Tibial artery (tissue), 4 donors: ENCODE measurements around the gene HCRTR1.

ENCODE experiments used
- DNase-seq, 2 donors: peaks; one replicate each; pipeline ENCODE4 v3.0.0-alpha.2; 2019
- H3K27ac ChIP-seq, 2 donors: fragments of 200-600 bp; sonication (generic) in 1 of 2; 1 replicate in 1 of 2; 2 replicates in 1 of 2; pipeline ENCODE4 v1.5.1; 2018 to 2019; ENCODE audit warnings: mild to moderate bottlenecking in 1 of 2
- H3K27me3 ChIP-seq, 2 donors: fragments of 200-600 bp; sonication (generic) in 1 of 2; one replicate each; pipeline versions ENCODE4 v1.5.1 to v1.6.0; 2016 to 2019
- H3K36me3 ChIP-seq, 3 donors: fragments of 200-600 bp; sonication (generic) in 2 of 3; one replicate each; pipeline ENCODE4 v1.5.1; 2016 to 2019; ENCODE audit warnings: mild to moderate bottlenecking in 2 of 3
- H3K4me1 ChIP-seq, 4 donors: fragments of 200-600 bp; sonication (generic) in 2 of 4; 1 replicate in 3 of 4; 2 replicates in 1 of 4; pipeline ENCODE4 v1.5.1; 2016 to 2019
- H3K4me3 ChIP-seq, 2 donors: fragments of 200-600 bp; sonication (generic) in 1 of 2; 1 replicate in 1 of 2; 2 replicates in 1 of 2; pipeline ENCODE4 v1.5.1; 2018 to 2019; ENCODE audit warnings: mild to moderate bottlenecking in 2 of 2
- H3K9me3 ChIP-seq, 3 donors: fragments of 200-600 bp; sonication (generic) in 1 of 3; one replicate each; pipeline ENCODE4 v1.5.1; 2016 to 2019
- intact Hi-C: fragments of 100-400 bp; cut with DNase I; formaldehyde crosslinking; loops from one replicate; pipeline ENCODE4 v1.15.0; 2023; ENCODE audit warnings: low total_unique reads
- TF ChIP-seq, protein P1 (sequence below), 2 experiments: fragments of 200-600 bp in 1 of 2; fragments of 450-650 bp in 1 of 2; IDR thresholded peaks; one replicate each; pipeline ENCODE4 v1.5.1; 2017 to 2019; ENCODE audit warnings: antibody characterized with exemption in 2 of 2, mild to moderate bottlenecking in 1 of 2, moderate library complexity in 1 of 2

The HCRTR1 gene

DNA sequence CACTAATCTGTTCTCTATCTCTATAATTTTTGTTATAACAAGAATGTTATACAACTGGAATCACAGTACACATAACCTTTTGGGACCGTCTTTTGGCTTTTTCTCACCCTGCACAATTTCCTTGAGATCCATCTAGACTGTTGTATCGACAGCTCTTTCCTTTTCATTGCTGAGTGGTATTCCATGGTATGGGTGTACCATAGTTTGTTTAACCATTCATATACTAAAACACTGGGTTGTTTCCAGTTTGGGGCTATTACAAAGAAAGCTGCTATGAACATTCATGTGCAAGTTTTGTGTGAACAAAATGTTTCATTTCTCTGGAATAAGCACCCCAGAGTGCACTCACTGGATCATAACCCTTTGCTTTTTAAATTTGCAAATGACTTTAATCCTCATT, 15.4 kb upstream of the HCRTR1 start:
- TF ChIP-seq, protein P1, sequence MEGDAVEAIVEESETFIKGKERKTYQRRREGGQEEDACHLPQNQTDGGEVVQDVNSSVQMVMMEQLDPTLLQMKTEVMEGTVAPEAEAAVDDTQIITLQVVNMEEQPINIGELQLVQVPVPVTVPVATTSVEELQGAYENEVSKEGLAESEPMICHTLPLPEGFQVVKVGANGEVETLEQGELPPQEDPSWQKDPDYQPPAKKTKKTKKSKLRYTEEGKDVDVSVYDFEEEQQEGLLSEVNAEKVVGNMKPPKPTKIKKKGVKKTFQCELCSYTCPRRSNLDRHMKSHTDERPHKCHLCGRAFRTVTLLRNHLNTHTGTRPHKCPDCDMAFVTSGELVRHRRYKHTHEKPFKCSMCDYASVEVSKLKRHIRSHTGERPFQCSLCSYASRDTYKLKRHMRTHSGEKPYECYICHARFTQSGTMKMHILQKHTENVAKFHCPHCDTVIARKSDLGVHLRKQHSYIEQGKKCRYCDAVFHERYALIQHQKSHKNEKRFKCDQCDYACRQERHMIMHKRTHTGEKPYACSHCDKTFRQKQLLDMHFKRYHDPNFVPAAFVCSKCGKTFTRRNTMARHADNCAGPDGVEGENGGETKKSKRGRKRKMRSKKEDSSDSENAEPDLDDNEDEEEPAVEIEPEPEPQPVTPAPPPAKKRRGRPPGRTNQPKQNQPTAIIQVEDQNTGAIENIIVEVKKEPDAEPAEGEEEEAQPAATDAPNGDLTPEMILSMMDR (IDR thresholded peaks at IDR 0.05) = no peak

DNA sequence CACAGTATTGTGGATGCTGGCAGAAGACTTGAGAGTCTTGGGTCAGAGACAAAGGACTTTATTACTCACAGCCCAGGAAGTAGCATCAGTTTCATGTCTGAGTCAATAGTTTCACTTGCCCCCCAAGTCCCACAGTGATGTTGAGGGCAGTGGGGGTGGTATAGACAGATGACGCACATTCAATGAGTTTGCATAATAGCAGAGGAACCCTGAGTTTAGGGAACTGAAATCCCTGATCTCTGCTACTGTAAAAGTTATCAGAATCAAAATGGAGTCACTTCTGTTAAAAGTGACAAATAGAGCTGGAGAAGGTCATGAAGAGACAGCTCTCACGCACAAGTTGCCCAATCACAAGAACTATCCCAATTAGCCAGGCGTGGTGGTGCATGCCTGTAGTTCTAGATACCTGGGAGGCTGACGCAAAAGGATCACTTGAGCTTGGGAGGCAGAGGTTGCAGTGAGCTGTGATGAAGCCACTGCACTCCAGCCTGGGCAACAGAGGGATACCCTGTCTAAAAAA, 11.5 kb upstream of the HCRTR1 start:
- H3K4me1 ChIP-seq = no peaks in the 10 kb centered on the region
- H3K27ac ChIP-seq = no peak overlapping the region
- TF ChIP-seq, protein P1 (IDR thresholded peaks at IDR 0.05) = no peak
- no peaks in the 10 kb centered on the region for H3K36me3 ChIP-seq
- no peak for DNase-seq
- intact Hi-C loops = no loop called here
- no peaks in the 10 kb centered on the region for H3K9me3 ChIP-seq
- H3K27me3 ChIP-seq = no peaks in the 10 kb centered on the region
- no peak overlapping the region for H3K4me3 ChIP-seq

More for the DNA sequence above, 15.4 kb upstream of the HCRTR1 start:
- no peaks in the 10 kb centered on the region for H3K27me3 ChIP-seq
- H3K4me3 ChIP-seq = no peak overlapping the region
- no peaks in the 10 kb centered on the region for H3K36me3 ChIP-seq
- H3K9me3 ChIP-seq = no peaks in the 10 kb centered on the region
- no peak overlapping the region for H3K27ac ChIP-seq
- intact Hi-C loops = no loop called here
- DNase-seq = no peak
- H3K4me1 ChIP-seq = no peaks in the 10 kb centered on the region

- Histone ChIP-seq H3K4me3 (no peak overlapping the region), H3K36me3 (no peaks in the 10 kb centered on the region), H3K9me3 (no peaks in the 10 kb centered on the region), H3K27ac (no peak overlapping the region), H3K27me3 (no peaks in the 10 kb centered on the region), H3K4me1 (no peaks in the 10 kb centered on the region)
- intact Hi-C loops = no loop called here
- TF ChIP-seq, protein P1 (IDR thresholded peaks at IDR 0.05) = no peak
- DNase-seq = no peak
Measured at GRCh38 chr1:31607360-31607759, 10.1 kb upstream of the HCRTR1 start.

DNA sequence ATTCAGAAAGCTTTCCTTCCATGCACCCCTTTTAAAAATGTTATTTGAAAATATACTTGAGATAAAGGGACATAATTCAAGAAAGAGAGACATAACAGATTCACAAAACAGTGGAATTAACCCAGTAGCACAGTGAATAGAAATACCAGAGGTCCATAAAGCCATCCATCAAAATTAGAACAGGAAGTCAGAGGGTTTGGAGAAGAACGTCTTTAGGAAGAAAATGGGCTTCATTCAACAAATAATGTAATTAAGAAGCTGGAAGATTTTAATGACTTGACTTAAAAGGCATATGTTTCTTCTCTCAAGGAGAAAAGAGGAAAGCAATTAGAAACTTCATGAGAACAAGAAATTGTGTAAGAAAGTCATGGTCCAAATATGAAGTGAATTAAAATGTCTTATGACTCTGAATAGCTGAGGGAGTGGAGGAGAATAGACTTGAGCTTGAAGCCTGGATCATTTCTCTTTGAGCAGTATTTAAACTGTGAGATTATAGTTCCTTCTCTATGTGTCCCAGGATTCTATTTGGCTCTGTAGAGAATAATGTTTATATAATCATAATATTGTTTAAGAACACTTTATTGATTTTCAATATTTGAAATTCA, 7.9 kb upstream of the HCRTR1 start:
- peaks cover 0 to 12% (median 9%) of the 10 kb centered on the region in 4 donors for H3K4me1 ChIP-seq
- H3K4me3 ChIP-seq = no peak overlapping the region
- DNase-seq = no peak
- no peaks in the 10 kb centered on the region for H3K36me3 ChIP-seq
- intact Hi-C loops = no loop called here
- H3K27ac ChIP-seq = no peak overlapping the region
- TF ChIP-seq, protein P1 (IDR thresholded peaks at IDR 0.05) = no peak
- H3K27me3 ChIP-seq = no peaks in the 10 kb centered on the region
- H3K9me3 ChIP-seq = no peaks in the 10 kb centered on the region

- peak; percentile 51 to 88 for DNase-seq
- intact Hi-C loops = no loop called here
- Histone ChIP-seq H3K27me3 (no peaks in the 10 kb centered on the region), H3K9me3 (no peaks in the 10 kb centered on the region), H3K4me1 (peaks cover 0 to 36% (median 30%) of the 10 kb centered on the region in 4 donors), H3K27ac (peak overlapping the region; percentile 74 to 76), H3K4me3 (no peak overlapping the region), H3K36me3 (no peaks in the 10 kb centered on the region)
- TF ChIP-seq, protein P1 (IDR thresholded peaks at IDR 0.05) = no peak
Measured at GRCh38 chr1:31614414-31615005, 3.0 kb upstream of the HCRTR1 start.
